Neural crest cell (in vitro differentiated cells): Measurements from ENCODE around the gene DMRT2. TPM values are rescaled to one million over a fixed set of nuclear protein-coding genes. Genes with fewer than 3 reads are reported as not detected.

Experiments used
- DNase-seq: peaks from one replicate; pipeline ENCODE4 v3.0.0; 2021; ENCODE audit warnings: low read depth, mixed read lengths, low spot score
- H3K27ac Mint-ChIP-seq: one replicate; pipeline ENCODE4 v1.8.0; 2021; ENCODE audit warnings: mild to moderate bottlenecking, mixed read lengths; ENCODE audit not compliant: unreplicated experiment
- H3K27me3 Mint-ChIP-seq: 2 replicates; pipeline ENCODE4 v1.8.0; 2021; ENCODE audit warnings: low read depth, mild to moderate bottlenecking, mixed read lengths
- H3K36me3 Mint-ChIP-seq: 2 replicates; pipeline ENCODE4 v1.8.0; 2021; ENCODE audit warnings: low read depth, mild to moderate bottlenecking, mixed read lengths
- H3K4me1 Mint-ChIP-seq: 2 replicates; pipeline ENCODE4 v1.8.0; 2021; ENCODE audit warnings: mixed read lengths
- H3K4me3 Mint-ChIP-seq: one replicate; pipeline ENCODE4 v1.8.0; 2021; ENCODE audit warnings: mild to moderate bottlenecking, mixed read lengths
- H3K9me3 Mint-ChIP-seq: 2 replicates; pipeline ENCODE4 v1.8.0; 2021; ENCODE audit warnings: mixed read lengths
- total RNA-seq: library from RNA; stranded (reverse); gene quantifications from 2 replicates; pipeline ENCODE4 v1.2.1, GENCODE V29; 2021
- TF ChIP-seq, protein P1 (sequence below): fragments of 200-600 bp; sonication (generic); conservative IDR thresholded peaks from 2 replicates; pipeline ENCODE4 v1.5.0; 2021; ENCODE audit warnings: antibody characterized with exemption, mild to moderate bottlenecking

The DMRT2 gene
- total RNA-seq, 1 donor from 2014 or later = 0.49 TPM

DNA sequence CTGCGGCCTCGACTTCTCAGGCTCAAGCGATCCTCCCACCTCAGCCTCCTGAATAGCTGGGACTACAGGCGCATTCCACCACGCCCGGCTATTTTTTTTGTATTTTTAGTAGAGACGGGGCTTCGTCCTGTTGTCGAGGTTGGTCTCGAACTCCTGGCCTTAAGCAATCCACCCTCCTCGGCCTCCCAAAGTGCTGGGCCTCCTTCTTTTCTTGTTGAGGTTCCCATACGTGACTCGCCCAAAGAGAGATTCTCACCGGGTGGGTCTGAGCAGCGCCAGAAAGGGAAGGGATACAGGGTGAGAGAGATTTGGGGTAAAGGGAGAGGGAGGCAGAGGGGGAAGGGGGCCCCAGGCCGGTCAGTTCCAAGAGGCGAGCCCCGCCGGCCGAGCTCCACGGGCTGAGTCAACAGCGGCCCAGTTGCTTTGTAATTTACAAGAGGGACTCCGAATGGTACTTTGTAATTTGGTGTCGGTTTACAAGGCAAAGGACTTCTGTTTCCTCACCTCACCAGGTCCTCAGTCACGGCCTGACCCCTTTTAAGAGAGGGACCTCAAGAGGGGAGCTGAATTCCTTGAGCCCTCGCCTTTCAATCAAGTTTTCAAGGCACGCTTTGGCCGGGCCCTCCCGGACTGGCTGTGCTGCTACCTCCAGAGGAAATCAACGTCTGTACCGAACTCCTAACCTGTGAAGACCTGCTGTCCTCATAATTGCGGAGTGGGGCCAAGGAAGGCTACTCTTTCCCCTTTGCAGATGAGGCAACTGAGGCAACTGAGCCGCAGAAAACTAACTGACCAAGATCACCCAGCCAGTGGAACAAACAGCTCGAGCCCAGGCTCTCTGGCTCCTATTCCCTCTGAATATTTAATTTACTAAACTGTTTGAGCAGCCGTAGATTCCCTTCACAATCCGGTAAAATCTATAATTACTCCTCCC is 3.3 kb upstream of the DMRT2 start:
- no peak for DNase-seq
- no peak overlapping the region for H3K27ac Mint-ChIP-seq
- H3K4me1 Mint-ChIP-seq = peaks cover 12% of the 10 kb centered on the region

DNA sequence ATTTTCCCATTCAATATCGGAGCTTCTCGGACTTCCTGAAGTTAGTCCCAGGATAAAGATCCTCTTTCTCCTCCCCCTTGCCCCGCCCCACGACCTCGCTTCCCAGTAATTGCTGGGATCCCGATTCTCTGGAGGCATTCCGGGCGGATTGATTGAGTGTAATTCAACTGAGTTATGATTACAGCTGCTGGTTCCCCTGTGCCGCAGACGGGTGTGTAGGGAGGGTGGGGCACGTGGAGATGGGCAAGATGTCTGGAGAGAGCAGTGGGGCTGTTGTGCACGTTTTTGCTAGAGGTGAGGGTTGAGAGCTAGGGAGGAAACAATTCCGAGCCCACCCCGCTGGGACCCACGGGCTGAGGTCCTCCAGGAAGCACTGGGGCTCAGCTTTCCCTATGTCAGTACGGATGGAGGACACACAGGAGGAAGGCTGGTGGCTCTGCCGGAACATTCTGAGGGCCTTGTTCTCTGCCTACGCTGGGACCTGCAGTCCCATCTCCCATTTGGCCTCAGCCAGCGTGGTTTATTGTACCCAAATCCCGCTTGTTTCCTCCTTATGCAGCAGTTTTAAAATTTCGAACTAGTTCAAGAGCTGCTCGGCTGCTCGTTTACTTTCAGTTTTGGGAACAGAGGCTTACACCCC is 2.4 kb upstream of the DMRT2 start:
- TF ChIP-seq, protein P1, sequence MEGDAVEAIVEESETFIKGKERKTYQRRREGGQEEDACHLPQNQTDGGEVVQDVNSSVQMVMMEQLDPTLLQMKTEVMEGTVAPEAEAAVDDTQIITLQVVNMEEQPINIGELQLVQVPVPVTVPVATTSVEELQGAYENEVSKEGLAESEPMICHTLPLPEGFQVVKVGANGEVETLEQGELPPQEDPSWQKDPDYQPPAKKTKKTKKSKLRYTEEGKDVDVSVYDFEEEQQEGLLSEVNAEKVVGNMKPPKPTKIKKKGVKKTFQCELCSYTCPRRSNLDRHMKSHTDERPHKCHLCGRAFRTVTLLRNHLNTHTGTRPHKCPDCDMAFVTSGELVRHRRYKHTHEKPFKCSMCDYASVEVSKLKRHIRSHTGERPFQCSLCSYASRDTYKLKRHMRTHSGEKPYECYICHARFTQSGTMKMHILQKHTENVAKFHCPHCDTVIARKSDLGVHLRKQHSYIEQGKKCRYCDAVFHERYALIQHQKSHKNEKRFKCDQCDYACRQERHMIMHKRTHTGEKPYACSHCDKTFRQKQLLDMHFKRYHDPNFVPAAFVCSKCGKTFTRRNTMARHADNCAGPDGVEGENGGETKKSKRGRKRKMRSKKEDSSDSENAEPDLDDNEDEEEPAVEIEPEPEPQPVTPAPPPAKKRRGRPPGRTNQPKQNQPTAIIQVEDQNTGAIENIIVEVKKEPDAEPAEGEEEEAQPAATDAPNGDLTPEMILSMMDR = no peak
- Mint-ChIP-seq H3K4me1 (peaks cover 19% of the 10 kb centered on the region), H3K36me3 (no peaks in the 10 kb centered on the region), H3K27me3 (peaks cover 97% of the 10 kb centered on the region), H3K4me3 (no peak overlapping the region), H3K27ac (no peak overlapping the region), H3K9me3 (no peaks in the 10 kb centered on the region)
- no peak for DNase-seq

More for the DNA sequence above, 3.3 kb upstream of the DMRT2 start:
- Mint-ChIP-seq H3K9me3 (no peaks in the 10 kb centered on the region), H3K4me3 (no peak overlapping the region), H3K27me3 (peaks cover 97% of the 10 kb centered on the region), H3K36me3 (no peaks in the 10 kb centered on the region)
- TF ChIP-seq, protein P1 = no peak

GRCh38 chr9:1048231-1048619 is 1.9 kb upstream of the DMRT2 start:
- no peak overlapping the region for H3K27ac Mint-ChIP-seq
- H3K4me1 Mint-ChIP-seq = peaks cover 19% of the 10 kb centered on the region
- no peak for DNase-seq
- H3K9me3 Mint-ChIP-seq = no peaks in the 10 kb centered on the region
- TF ChIP-seq, protein P1 = no peak
- H3K4me3 Mint-ChIP-seq = no peak overlapping the region
- no peaks in the 10 kb centered on the region for H3K36me3 Mint-ChIP-seq
- H3K27me3 Mint-ChIP-seq = peaks cover 97% of the 10 kb centered on the region

DNA sequence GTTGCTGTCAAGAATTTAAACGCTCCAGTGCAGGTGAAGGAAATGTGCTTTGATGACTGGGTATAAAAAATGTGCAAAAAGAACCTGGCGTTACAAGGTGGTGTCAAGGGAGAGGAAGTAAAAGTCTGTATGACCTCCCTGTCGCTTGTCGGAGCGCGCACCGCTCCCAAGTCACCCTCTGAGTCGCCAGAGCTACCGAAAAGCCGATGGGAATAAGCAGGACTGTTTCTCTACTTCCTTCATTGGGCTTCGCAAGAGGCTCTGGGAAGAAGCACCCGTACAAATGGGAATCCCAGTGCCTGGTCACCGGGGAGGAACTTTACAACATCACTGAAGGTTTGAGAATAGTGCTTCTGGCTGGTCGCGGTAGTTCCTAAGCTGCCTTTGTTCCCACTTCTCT is 1.3 kb upstream of the DMRT2 start:
- H3K27me3 Mint-ChIP-seq = peaks cover 97% of the 10 kb centered on the region
- no peaks in the 10 kb centered on the region for H3K9me3 Mint-ChIP-seq
- no peaks in the 10 kb centered on the region for H3K36me3 Mint-ChIP-seq
- H3K4me3 Mint-ChIP-seq = no peak overlapping the region
- DNase-seq = no peak
- H3K27ac Mint-ChIP-seq = no peak overlapping the region
- H3K4me1 Mint-ChIP-seq = peaks cover 19% of the 10 kb centered on the region
- TF ChIP-seq, protein P1 = no peak

GRCh38 chr9:1049641-1050040 is 516 bp upstream of the DMRT2 start:
- peaks cover 19% of the 10 kb centered on the region for H3K4me1 Mint-ChIP-seq
- no peaks in the 10 kb centered on the region for H3K9me3 Mint-ChIP-seq
- no peak for DNase-seq
- TF ChIP-seq, protein P1 = no peak
- peak overlapping the region; percentile 75 for H3K4me3 Mint-ChIP-seq
- peaks cover 95% of the 10 kb centered on the region for H3K27me3 Mint-ChIP-seq
- H3K27ac Mint-ChIP-seq = no peak overlapping the region
- H3K36me3 Mint-ChIP-seq = no peaks in the 10 kb centered on the region
